ENCODE results near the gene BTBD2. TPM values are rescaled to one million over a fixed set of nuclear protein-coding genes. Genes with fewer than 3 reads are reported as not detected.

Gene BTBD2
- total and polyA plus RNA-seq, 2 of the 8 experiments (the other 6 are each of a cell fraction or from before 2014, with no cell fraction given), result 91.7 to 92.3 TPM

GRCh38 chr19:1984357-1984756, 31.2 kb downstream of the BTBD2 start:
- Histone ChIP-seq H2AFZ (ENCODE audit: low read length) (no peak overlapping the region), H3K18ac (ENCODE audit: extremely low read depth, low read length) (no peak overlapping the region), H3K4me3 (ENCODE audit: extremely low read depth in 1 of 4, insufficient read depth in 2 of 4, low read depth in 3 of 4, low read length in 4 of 4) (no peak overlapping the region), H3K4me1 (replicated peaks in 1 of 4; ENCODE audit: control insufficient read depth in 3 of 4, insufficient read depth in 4 of 4, low read length in 3 of 4) (no peaks in the 10 kb centered on the region), H2AK5ac (ENCODE audit: low read depth, low read length) (no peak overlapping the region), H3K4ac (replicated peaks; ENCODE audit: insufficient read length, low read depth, low read length) (no peak overlapping the region), H4K8ac (ENCODE audit: extremely low read depth, insufficient read depth, low read length) (no peak overlapping the region), H3K23me2 (ENCODE audit: low read depth, low read length) (no peaks in the 10 kb centered on the region), H3K23ac (ENCODE audit: insufficient read length) (no peak overlapping the region), H3K9me3 (ENCODE audit: insufficient read depth in 2 of 2, low read depth in 1 of 2, low read length in 1 of 2) (no peaks in the 10 kb centered on the region), H3K14ac (ENCODE audit: insufficient read length) (no peak overlapping the region), H3K9ac (replicated peaks in 1 of 4; ENCODE audit: extremely low read depth in 1 of 4, low read depth in 3 of 4, low read length in 3 of 4) (no peak overlapping the region), H3K27me3 (replicated peaks in 1 of 4; ENCODE audit: control insufficient read depth in 3 of 4, extremely low read depth in 1 of 4, insufficient read depth in 3 of 4, low read length in 3 of 4) (no peaks in the 10 kb centered on the region), H3K79me1 (ENCODE audit: low read depth, low read length) (no peaks in the 10 kb centered on the region), H2BK120ac (replicated peaks; ENCODE audit: low read depth, low read length) (no peak overlapping the region), H2BK12ac (ENCODE audit: low read depth, low read length) (no peak overlapping the region), H2BK15ac (ENCODE audit: low read length) (no peak overlapping the region), H3K36me3 (ENCODE audit: control insufficient read depth in 2 of 4, insufficient read depth in 4 of 4, low read length in 3 of 4) (peaks cover 10 to 48% (median 27%) of the 10 kb centered on the region in 4 experiments), H3K79me2 (ENCODE audit: control insufficient read depth in 1 of 2, insufficient read depth in 2 of 2, low read length in 2 of 2) (no peaks in the 10 kb centered on the region), H4K20me1 (replicated peaks in 1 of 2; ENCODE audit: control insufficient read depth in 1 of 2, insufficient read depth in 2 of 2, low read length in 2 of 2) (peaks cover 3 to 19% of the 10 kb centered on the region in 2 experiments), H4K5ac (ENCODE audit: insufficient read length, low read depth, low read length) (no peak overlapping the region), H4K91ac (replicated peaks; ENCODE audit: insufficient read length, low read length) (no peak overlapping the region), H3K27ac (ENCODE audit: low read depth, low read length) (no peak overlapping the region), H2BK20ac (ENCODE audit: low read length) (no peak overlapping the region), H2BK5ac (ENCODE audit: low read depth, low read length) (no peak overlapping the region), H3K56ac (replicated peaks; ENCODE audit: insufficient read length, low read depth, low read length) (no peak overlapping the region), H3K4me2 (ENCODE audit: insufficient read depth in 1 of 2, low read depth in 2 of 2, low read length in 2 of 2) (no peak overlapping the region)
- POLR2A ChIA-PET (ENCODE audit: partially characterized antibody), result interaction anchor here (1.3 to 1.4 kb wide), 2 partner anchors 37 to 66 kb away, joined by 3 read pairs; no protein-coding TSS in a partner anchor
- 94% methylated on average over 8 of the region's 10 CpGs; no CpG with 5 or more reads in 1 of the 2 experiments for WGBS, 2 experiments (ENCODE audit: extremely low coverage in 1 of 2, insufficient coverage in 1 of 2, insufficient read length in 1 of 2, insufficient replicate concordance in 2 of 2, low coverage in 1 of 2, low lambda C conversion rate in 2 of 2, missing lambda C conversion rate in 1 of 2)
- no peak for FAIRE-seq
- CTCF ChIA-PET (ENCODE audit: partially characterized antibody), result interaction anchor here (0.6 kb wide), 1 partner anchor 188 kb away, joined by 3 read pairs; no protein-coding TSS in a partner anchor
- no peak for DNase-seq (ENCODE audit: low read depth in 1 of 2, low spot score in 2 of 2)
- TF ChIP-seq JUN (IDR thresholded peaks at IDR 0.05; ENCODE audit: low read depth, low read length), result no peak
- TF ChIP-seq POLR2A (IDR thresholded peaks at IDR 0.05; ENCODE audit: control extremely low read depth in 1 of 2, low read depth in 2 of 2, low read length in 2 of 2), result no peak
- TF ChIP-seq RFX5 (IDR thresholded peaks at IDR 0.05; ENCODE audit: borderline replicate concordance, low read depth, low read length), result no peak
- no peak for TF ChIP-seq NANOG (IDR thresholded peaks at IDR 0.05; ENCODE audit: insufficient read depth, low read depth, low read length, poor library complexity, severe bottlenecking)
- TF ChIP-seq SIX5 (IDR thresholded peaks at IDR 0.05; ENCODE audit: low read depth, low read length), result no peak
- no peak for TF ChIP-seq USF2 (IDR thresholded peaks at IDR 0.05; ENCODE audit: low read length)
- TF ChIP-seq TAF7 (optimal IDR thresholded peaks at IDR 0.05; ENCODE audit: borderline replicate concordance, low read depth, low read length), result no peak
- no peak for TF ChIP-seq CTCF (IDR thresholded peaks at IDR 0.05; ENCODE audit: control extremely low read depth in 1 of 3, insufficient read depth in 1 of 3, low read depth in 1 of 3, low read length in 3 of 3)
- TF ChIP-seq PHF8 (conservative IDR thresholded peaks at IDR 0.05; ENCODE audit: low read depth, low read length), result no peak
- no peak for TF ChIP-seq RAD21 (IDR thresholded peaks at IDR 0.05 in 1 of 2, conservative IDR thresholded peaks at IDR 0.05 in 1 of 2; ENCODE audit: low read depth in 2 of 2, low read length in 2 of 2)
